GM21576 (cell line): Measurements from ENCODE around the gene PIK3R1.

ENCODE experiments used
- ATAC-seq: cut with Tn5 transposase; IDR thresholded peaks from one replicate; pipeline ENCODE4 v1.9.1; 2021; ENCODE audit warnings: mild to moderate bottlenecking, moderate library complexity; ENCODE audit not compliant: unreplicated experiment

The PIK3R1 gene

DNA sequence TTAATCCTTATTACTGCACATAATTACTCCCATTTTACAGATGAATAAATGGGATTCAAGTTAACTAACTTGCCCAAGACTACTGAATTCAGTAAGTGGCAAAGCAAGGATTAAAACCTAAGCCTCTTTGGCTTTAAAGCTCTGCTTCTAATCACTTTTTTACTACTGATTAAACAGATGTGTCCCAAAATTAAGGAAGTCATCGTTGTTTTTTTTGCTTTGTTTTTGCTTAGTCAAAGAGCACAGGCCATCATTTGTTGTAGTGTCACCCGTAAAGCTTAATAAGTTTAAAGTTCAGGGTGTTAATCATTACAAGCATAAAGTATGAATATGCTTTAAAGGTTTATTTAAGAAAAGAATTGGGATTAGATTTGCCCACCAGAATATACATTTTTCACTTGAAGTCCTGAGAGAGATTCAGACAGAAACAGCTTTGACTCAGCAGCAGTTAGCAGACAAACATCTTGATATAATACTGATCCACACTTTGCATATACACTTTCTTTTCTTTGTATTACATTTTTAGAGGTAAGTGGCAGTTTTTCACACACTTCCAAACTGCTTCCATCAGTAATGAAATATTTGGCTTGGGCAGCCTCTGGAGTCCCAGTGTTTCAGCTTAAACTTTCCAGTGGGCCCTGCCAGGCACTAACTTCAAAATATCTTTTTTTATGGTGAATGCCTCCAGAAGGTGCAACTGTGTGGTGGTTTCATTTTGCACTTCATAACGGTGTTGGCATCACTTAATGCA is 52.7 kb downstream of the PIK3R1 start:
- no peak for ATAC-seq

- no peak for ATAC-seq
Observed at GRCh38 chr5:68268852-68269130, 53.2 kb downstream of the PIK3R1 start.

DNA sequence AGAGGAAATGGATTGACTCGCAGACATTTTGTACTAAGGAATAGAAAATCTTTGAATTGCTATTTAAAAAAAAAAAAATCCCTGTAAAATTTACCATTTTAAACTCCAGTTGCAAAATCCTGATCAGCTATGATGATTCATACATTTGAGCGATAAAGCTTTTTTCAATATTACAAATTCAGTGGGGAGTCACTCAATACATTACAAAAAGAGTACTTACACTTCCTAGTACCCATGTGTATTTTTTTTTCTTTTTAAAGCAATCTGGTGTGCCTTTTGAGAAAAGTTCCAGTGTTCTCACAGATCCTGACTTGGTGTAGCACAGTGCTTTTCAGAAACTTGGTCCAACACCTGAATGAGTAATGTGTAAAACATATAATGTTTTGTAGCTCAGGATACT is 54.3 kb downstream of the PIK3R1 start:
- ATAC-seq, result no peak

DNA sequence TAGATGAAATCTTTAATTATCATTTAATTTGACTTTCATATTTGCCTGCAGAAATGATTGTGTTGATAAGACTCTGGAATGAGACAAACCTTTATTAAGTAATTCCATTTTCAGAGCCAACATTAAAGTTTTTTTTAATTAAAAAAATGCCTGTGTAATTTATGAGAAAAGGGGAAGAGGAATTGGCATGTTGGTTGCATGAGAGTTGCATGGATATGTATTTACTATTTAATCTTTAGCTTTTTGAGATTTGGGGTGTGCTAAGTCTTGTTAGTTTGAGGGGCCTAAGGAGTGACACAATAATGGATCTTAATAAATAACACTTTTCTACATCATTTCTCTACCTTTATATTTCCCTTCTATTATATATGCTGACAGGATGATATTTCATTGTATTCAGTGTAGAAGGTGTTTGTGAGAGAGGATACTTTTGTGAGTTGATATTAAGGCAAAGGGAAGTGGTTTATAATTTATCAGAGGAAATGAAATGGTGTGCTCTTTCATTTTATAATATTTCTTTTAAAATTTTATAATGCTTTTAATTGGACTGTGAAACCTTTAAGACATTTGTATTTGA is 54.9 kb downstream of the PIK3R1 start:
- ATAC-seq, result no peak

DNA sequence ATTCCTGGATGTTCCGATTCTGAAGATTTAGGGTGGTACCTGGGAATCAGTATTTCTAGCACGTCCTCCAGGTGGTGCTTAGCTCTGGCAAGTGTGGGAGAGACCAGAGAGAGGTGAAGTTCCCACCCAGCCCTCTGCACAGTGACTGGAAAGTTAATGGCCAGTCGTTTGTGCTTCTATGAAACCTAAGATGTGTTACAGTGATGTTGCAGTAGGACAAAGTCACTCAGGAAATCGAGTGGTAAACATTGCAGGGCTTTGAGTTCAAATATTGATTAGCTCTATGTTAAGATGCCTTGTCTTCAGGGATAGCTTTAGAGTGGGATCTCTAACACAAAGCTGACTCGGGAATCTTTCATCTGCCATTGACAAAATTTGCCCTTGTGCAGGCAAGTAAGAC is 55.6 kb downstream of the PIK3R1 start:
- no peak for ATAC-seq

GRCh38 chr5:68272289-68272688 is 56.7 kb downstream of the PIK3R1 start:
- ATAC-seq, result no peak

- peak; percentile 55 for ATAC-seq
Observed at GRCh38 chr5:68273717-68274409, 58.3 kb downstream of the PIK3R1 start.

GRCh38 chr5:68274847-68275651 is 59.5 kb downstream of the PIK3R1 start:
- peak; percentile 54 for ATAC-seq

GRCh38 chr5:68276740-68277139 is 61.2 kb downstream of the PIK3R1 start:
- no peak for ATAC-seq

DNA sequence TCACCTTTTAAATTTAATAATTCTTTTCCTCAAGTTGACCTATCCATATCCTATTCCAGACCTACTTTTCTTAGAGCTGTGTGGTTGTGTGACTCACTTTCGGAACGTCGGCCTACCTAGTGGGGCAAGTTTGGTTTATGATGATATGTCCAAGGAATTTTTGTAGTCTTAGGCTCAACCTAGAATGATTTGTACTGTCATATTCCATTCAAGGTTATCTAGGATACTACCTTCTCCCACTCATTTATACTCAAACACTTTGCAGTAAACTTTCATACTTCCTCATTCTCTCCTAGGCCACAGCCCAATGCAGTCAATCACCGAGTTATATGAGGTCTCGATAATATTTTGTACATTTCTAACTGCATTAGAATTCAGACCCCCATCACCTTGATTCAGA is 61.9 kb downstream of the PIK3R1 start:
- no peak for ATAC-seq

GRCh38 chr5:68279984-68280383 is 64.4 kb downstream of the PIK3R1 start:
- no peak for ATAC-seq

- no peak for ATAC-seq
Observed at GRCh38 chr5:68282001-68282400, 66.4 kb downstream of the PIK3R1 start.

DNA sequence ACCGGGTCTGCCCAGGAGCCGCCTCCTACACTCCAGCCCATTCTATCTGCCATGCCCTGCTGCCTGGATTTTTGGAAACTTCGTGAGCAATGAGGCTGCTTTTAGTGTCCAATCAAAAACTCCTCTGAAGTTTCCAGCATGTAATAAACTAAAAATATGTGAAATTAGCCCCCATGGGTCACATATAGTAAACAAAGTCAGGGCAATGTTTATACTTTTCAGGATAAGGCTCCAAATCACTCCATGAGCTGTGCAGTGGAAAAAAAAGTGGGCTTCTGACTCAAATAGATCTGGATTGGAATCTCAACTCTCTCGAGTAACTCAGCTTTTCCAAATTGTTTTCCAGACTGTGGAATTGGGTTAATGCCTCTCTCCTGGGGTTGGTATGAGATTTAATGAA is 68.2 kb downstream of the PIK3R1 start:
- ATAC-seq, result no peak

DNA sequence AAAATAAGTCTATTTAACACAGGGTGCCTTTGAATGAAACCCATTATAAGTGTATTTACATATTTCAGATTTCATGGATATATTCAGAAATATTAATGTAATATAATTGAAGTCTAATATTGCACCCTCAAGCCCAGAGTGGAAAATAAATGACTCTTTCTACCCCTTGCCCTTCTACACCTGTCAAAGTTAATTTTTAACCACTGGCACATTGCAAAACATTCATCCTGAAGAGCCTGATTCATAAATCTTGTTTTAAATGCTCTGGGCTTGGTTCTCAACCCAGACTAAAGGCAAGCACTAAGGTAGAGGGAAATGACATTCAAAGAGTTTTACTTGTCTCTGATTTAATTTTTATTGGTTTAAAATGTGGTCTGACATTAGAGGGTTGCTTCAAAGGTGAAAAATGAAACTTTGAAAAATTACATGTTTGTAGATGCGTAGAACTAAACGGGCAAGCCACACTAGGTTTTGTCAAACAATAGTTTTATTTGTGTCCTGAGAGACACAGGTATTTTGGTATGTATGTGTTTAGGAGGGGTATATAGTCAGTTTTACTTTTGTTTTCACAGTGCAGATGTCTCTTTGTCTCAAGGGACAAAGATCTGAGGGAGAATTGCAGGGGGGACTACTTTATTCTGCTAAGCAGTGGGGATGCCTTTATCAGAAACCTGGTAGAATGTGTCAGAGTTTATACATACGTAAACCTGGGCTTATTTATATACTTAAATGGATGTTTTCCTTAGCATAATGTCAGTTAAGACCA is 69.7 kb downstream of the PIK3R1 start:
- peak; percentile 28 for ATAC-seq

- no peak for ATAC-seq
Observed at GRCh38 chr5:68285851-68286611, 70.5 kb downstream of the PIK3R1 start.

DNA sequence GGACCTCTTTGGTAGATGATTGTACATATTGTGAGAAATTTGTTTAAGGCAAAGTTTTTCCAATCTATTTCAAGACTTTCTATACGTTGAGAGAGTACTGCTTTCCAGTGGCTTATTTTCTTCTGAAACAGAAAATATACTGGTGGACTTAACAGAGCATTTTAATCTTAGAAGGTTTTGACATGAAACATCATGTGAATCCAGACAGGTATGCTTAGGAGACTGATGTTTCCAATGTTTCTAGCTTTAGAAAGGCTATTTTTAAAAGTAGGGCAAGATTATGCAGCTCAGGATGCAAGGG is 71.0 kb downstream of the PIK3R1 start:
- ATAC-seq, result no peak

GRCh38 chr5:68287631-68287975 is 72.0 kb downstream of the PIK3R1 start:
- no peak for ATAC-seq

- peak; percentile 75 for ATAC-seq
Observed at GRCh38 chr5:68287976-68288706, 72.6 kb downstream of the PIK3R1 start.

GRCh38 chr5:68288707-68289134 is 73.2 kb downstream of the PIK3R1 start:
- ATAC-seq, result peak; percentile 18

GRCh38 chr5:68289498-68289897 is 73.9 kb downstream of the PIK3R1 start:
- ATAC-seq, result no peak
